Measurements from ENCODE around the gene FBLN1.

The FBLN1 gene

DNA sequence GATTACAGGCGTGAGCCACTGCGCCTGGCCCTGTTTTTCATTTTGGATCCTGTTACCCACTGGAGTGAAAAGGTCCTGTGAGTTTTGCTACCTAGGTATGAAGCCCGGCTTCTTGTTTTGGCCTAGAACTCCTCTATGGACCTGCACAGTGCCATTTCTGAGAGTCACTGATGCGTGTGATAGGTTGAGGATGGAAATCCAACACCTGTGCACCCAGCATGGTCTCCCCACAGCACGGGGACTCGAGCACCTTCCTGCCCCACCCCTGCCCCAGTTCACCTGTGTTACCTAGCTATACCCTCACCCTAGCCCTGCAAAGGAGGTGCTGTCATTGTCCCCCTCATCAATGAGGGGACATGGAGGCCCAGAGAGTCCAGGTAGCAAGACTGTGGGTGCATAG lies 5.1 kb downstream of the FBLN1 start:
- H3K36me3 ChIP-seq (ENCODE audit: control insufficient read depth in 2 of 2, insufficient read depth in 1 of 2, low read length in 2 of 2): peaks cover 0 to 11% of the 10 kb centered on the region in 2 experiments; a peak in 1 of 3 replicates
- no peak overlapping the region for H3K27ac ChIP-seq (ENCODE audit: extremely low read depth, low read depth, low read length)
- no peaks in the 10 kb centered on the region for H3K9me3 ChIP-seq (ENCODE audit: control insufficient read depth, insufficient read depth, low read depth, low read length)
- CTCF ChIA-PET: no interaction called here
- POLR2A ChIA-PET: no interaction called here
- TF ChIP-seq ZNF184 (tag by site-specific recombination; IDR thresholded peaks at IDR 0.05): no peak
- TF ChIP-seq ZNF18 (tag by site-specific recombination; IDR thresholded peaks at IDR 0.05): no peak
- TF ChIP-seq ZNF843 (tag by site-specific recombination; IDR thresholded peaks at IDR 0.05): no peak
- TF ChIP-seq ZNF169 (tag by site-specific recombination; IDR thresholded peaks at IDR 0.05): no peak
- TF ChIP-seq SCRT1 (tag by site-specific recombination; IDR thresholded peaks at IDR 0.05; ENCODE audit: borderline replicate concordance): no peak
- TF ChIP-seq, protein P1, sequence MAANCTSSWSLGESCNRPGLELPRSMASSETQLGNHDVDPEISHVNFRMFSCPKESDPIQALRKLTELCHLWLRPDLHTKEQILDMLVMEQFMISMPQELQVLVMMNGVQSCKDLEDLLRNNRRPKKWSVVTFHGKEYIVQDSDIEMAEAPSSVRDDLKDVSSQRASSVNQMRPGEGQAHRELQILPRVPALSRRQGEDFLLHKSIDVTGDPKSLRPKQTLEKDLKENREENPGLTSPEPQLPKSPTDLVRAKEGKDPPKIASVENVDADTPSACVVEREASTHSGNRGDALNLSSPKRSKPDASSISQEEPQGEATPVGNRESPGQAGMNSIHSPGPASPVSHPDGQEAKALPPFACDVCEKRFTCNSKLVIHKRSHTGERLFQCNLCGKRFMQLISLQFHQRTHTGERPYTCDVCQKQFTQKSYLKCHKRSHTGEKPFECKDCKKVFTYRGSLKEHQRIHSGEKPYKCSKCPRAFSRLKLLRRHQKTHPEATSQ (tag by site-specific recombination; IDR thresholded peaks at IDR 0.05): no peak
- no peak for TF ChIP-seq ZNF148 (tag by site-specific recombination; IDR thresholded peaks at IDR 0.05; ENCODE audit: borderline replicate concordance)
- TF ChIP-seq ZNF211 (tag by site-specific recombination; IDR thresholded peaks at IDR 0.05; ENCODE audit: low read depth): no peak
- TF ChIP-seq, protein P2, sequence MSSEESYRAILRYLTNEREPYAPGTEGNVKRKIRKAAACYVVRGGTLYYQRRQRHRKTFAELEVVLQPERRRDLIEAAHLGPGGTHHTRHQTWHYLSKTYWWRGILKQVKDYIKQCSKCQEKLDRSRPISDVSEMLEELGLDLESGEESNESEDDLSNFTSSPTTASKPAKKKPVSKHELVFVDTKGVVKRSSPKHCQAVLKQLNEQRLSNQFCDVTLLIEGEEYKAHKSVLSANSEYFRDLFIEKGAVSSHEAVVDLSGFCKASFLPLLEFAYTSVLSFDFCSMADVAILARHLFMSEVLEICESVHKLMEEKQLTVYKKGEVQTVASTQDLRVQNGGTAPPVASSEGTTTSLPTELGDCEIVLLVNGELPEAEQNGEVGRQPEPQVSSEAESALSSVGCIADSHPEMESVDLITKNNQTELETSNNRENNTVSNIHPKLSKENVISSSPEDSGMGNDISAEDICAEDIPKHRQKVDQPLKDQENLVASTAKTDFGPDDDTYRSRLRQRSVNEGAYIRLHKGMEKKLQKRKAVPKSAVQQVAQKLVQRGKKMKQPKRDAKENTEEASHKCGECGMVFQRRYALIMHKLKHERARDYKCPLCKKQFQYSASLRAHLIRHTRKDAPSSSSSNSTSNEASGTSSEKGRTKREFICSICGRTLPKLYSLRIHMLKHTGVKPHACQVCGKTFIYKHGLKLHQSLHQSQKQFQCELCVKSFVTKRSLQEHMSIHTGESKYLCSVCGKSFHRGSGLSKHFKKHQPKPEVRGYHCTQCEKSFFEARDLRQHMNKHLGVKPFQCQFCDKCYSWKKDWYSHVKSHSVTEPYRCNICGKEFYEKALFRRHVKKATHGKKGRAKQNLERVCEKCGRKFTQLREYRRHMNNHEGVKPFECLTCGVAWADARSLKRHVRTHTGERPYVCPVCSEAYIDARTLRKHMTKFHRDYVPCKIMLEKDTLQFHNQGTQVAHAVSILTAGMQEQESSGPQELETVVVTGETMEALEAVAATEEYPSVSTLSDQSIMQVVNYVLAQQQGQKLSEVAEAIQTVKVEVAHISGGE (tag by site-specific recombination; conservative IDR thresholded peaks at IDR 0.05; ENCODE audit: low read depth): no peak
- TF ChIP-seq, protein P3, sequence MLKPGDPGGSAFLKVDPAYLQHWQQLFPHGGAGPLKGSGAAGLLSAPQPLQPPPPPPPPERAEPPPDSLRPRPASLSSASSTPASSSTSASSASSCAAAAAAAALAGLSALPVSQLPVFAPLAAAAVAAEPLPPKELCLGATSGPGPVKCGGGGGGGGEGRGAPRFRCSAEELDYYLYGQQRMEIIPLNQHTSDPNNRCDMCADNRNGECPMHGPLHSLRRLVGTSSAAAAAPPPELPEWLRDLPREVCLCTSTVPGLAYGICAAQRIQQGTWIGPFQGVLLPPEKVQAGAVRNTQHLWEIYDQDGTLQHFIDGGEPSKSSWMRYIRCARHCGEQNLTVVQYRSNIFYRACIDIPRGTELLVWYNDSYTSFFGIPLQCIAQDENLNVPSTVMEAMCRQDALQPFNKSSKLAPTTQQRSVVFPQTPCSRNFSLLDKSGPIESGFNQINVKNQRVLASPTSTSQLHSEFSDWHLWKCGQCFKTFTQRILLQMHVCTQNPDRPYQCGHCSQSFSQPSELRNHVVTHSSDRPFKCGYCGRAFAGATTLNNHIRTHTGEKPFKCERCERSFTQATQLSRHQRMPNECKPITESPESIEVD (tag by site-specific recombination; IDR thresholded peaks at IDR 0.05): no peak
- no peak for TF ChIP-seq SCRT2 (tag by site-specific recombination; IDR thresholded peaks at IDR 0.05)
- no peak for TF ChIP-seq KLF10 (tag by site-specific recombination; IDR thresholded peaks at IDR 0.05)
- no peak for TF ChIP-seq MEIS1 (CRISPR knock-in tag; IDR thresholded peaks at IDR 0.05; ENCODE audit: borderline replicate concordance)
- no peak for TF ChIP-seq ZBTB1 (tag by site-specific recombination; IDR thresholded peaks at IDR 0.05)
- no peak for TF ChIP-seq ZNF560 (tag by site-specific recombination; IDR thresholded peaks at IDR 0.05; ENCODE audit: borderline replicate concordance)
- no peak for TF ChIP-seq RBAK (tag by site-specific recombination; IDR thresholded peaks at IDR 0.05)
- no peak for TF ChIP-seq ZNF311 (tag by site-specific recombination; IDR thresholded peaks at IDR 0.05; ENCODE audit: borderline replicate concordance)
- TF ChIP-seq ZSCAN16 (tag by site-specific recombination; IDR thresholded peaks at IDR 0.05): no peak
- no peak for TF ChIP-seq ZFP37 (tag by site-specific recombination; IDR thresholded peaks at IDR 0.05)
- H3K4me3 ChIP-seq (ENCODE audit: low read depth, low read length): no peak overlapping the region
- peaks cover 9% of the 10 kb centered on the region for H3K4me1 ChIP-seq (ENCODE audit: control insufficient read depth, insufficient read depth, low read length)

All from HEK293 (cell line).